Naive B cell (primary cell): Measurements from ENCODE around the gene ITPA. TPM values are rescaled to one million over a fixed set of nuclear protein-coding genes. Genes with fewer than 3 reads are reported as not detected.
A peak's percentile ranks its signal among the peaks of the same experiment; 100 is the strongest.

Experiments
- ATAC-seq, 2 donors: fragments of 150-1000 bp; cut with Tn5 transposase; 2 replicates each; pipeline ENCODE4 v1.10.0; 2021; ENCODE audit warnings: low read depth in 2 of 2, mild to moderate bottlenecking in 2 of 2, moderate library complexity in 2 of 2
- DNase-seq: peaks from one replicate; pipeline ENCODE4 v3.0.0; 2022
- H3K27ac Mint-ChIP-seq, 6 donors: one replicate each; pipeline ENCODE4 v1.8.0; 2020 to 2022; ENCODE audit warnings: mild to moderate bottlenecking in 6 of 6, mixed read lengths in 6 of 6, moderate library complexity in 5 of 6, inconsistent platforms in 2 of 6
- H3K27me3 Mint-ChIP-seq, 3 donors: one replicate each; pipeline ENCODE4 v1.8.0; 2021 to 2022; ENCODE audit warnings: mixed read lengths in 3 of 3, mild to moderate bottlenecking in 1 of 3
- H3K36me3 Mint-ChIP-seq, 2 donors: one replicate each; pipeline ENCODE4 v1.8.0; 2020 to 2022; ENCODE audit warnings: mixed read lengths in 2 of 2, inconsistent platforms in 1 of 2, mild to moderate bottlenecking in 1 of 2
- H3K4me1 Mint-ChIP-seq, 3 donors: one replicate each; pipeline ENCODE4 v1.8.0; 2020 to 2022; ENCODE audit warnings: mixed read lengths in 3 of 3, inconsistent platforms in 1 of 3, mild to moderate bottlenecking in 1 of 3, moderate library complexity in 1 of 3
- H3K4me3 Mint-ChIP-seq, 8 donors: one replicate each; pipeline ENCODE4 v1.8.0; 2020 to 2022; ENCODE audit warnings: mild to moderate bottlenecking in 8 of 8, mixed read lengths in 8 of 8, moderate library complexity in 8 of 8, inconsistent platforms in 2 of 8
- H3K9me3 Mint-ChIP-seq, 7 donors: one replicate each; pipeline ENCODE4 v1.8.0; 2020 to 2022; ENCODE audit warnings: mixed read lengths in 7 of 7, mild to moderate bottlenecking in 5 of 7, inconsistent platforms in 2 of 7, moderate library complexity in 1 of 7
- polyA plus RNA-seq, 6 donors: library from polyadenylated mRNA; unstranded; fragments of 300-500 nt; fragmentation: Illumina TruSeq; gene quantifications; one replicate each; pipeline ENCODE4 v1.2.3, GENCODE V29; 2021; ENCODE audit warnings: low read depth in 6 of 6

The ITPA gene
- polyA plus RNA-seq, 6 donors from 2014 or later = 49.1 to 89.5 (median 75.0) TPM

DNA sequence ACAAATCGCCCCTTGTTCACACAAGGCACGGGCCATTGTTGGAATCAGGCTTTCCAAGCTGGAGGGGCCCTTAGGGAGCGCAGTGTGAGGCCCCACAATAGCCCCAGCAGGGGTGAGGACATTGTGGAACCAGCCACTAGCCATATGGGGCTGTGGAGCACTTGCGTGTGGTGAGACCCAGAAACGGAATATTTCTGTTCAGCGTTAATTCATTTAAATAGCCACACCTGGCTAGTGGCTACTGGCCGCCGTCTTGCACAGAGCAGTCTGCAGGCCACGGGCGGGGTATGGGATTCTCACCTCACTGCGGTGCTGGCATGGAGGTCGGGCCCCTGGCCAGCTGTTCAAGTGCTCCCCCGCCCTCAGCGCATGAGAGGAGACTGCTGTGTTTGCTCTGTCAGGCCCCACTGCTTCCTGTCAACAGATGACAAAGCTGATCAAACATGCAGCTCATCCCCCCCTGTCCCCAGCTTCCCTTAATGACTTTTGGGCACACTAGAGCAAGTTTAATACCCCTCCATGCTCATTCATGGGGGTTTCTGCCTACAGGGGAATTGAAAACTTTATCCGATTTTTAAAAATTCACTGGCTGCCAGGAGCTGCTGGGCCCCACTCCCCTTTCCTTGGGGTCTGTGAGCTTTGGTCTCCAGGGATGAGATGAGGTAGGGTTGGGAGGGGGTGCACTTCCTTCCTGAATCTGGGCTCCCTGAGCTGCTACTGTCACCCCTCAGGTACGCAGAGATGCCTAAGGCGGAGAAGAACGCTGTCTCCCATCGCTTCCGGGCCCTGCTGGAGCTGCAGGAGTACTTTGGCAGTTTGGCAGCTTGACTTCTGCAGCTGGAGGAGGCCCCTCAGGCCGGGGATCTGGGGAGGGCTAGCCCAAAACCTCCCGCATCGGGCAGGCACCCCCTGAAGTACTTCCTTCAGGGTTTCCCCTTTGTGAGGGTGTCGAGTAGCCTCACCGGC is 13.6 kb downstream of the ITPA start:
- peak; percentile 91 for ATAC-seq
- Mint-ChIP-seq H3K4me1 (peaks cover 15 to 28% (median 25%) of the 10 kb centered on the region in 3 donors), H3K27me3 (no peaks in the 10 kb centered on the region), H3K36me3 (peaks cover 0 to 10% of the 10 kb centered on the region in 2 donors), H3K27ac (peak overlapping the region; percentile 39 to 96 (median 85)), H3K9me3 (no peaks in the 10 kb centered on the region), H3K4me3 (peak overlapping the region; percentile 26 to 88 (median 78))
- peak; percentile 66 for DNase-seq

DNA sequence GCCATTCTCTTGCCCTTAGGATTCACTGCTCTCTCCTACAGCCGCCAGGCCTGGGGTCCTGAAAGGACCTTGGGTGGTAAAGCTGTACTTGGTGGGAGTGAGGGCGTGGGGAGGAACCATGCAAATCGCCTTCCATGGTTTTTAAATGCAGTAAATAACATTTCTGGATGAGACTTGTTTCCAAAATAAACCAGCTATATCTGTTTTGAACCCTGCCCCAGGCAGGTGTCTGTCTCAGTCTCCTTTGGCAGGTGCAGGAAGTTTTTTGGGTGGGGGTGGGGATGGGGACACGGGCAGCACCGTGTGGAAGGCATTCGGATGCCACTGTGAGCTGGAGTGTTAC is 14.3 kb downstream of the ITPA start:
- Mint-ChIP-seq H3K36me3 (peaks cover 0 to 10% of the 10 kb centered on the region in 2 donors), H3K9me3 (no peaks in the 10 kb centered on the region), H3K4me3 (peak overlapping the region in 7 of 8 donors; percentile 26 to 88 (median 81)), H3K4me1 (peaks cover 12 to 25% (median 24%) of the 10 kb centered on the region in 3 donors), H3K27ac (peak overlapping the region; percentile 39 to 96 (median 85)), H3K27me3 (no peaks in the 10 kb centered on the region)
- no peak for ATAC-seq
- no peak for DNase-seq

- no peaks in the 10 kb centered on the region for H3K27me3 Mint-ChIP-seq
- H3K4me1 Mint-ChIP-seq = peaks cover 10 to 25% (median 23%) of the 10 kb centered on the region in 3 donors
- no peaks in the 10 kb centered on the region for H3K9me3 Mint-ChIP-seq
- no peak for DNase-seq
- H3K27ac Mint-ChIP-seq = peak overlapping the region in 2 of 6 donors; percentile 79 to 87
- H3K4me3 Mint-ChIP-seq = peak overlapping the region in 6 of 8 donors; percentile 15 to 88 (median 82)
- H3K36me3 Mint-ChIP-seq = peaks cover 0 to 10% of the 10 kb centered on the region in 2 donors
- no peak for ATAC-seq
Measured at GRCh38 chr20:3223994-3224680, 14.8 kb downstream of the ITPA start.

DNA sequence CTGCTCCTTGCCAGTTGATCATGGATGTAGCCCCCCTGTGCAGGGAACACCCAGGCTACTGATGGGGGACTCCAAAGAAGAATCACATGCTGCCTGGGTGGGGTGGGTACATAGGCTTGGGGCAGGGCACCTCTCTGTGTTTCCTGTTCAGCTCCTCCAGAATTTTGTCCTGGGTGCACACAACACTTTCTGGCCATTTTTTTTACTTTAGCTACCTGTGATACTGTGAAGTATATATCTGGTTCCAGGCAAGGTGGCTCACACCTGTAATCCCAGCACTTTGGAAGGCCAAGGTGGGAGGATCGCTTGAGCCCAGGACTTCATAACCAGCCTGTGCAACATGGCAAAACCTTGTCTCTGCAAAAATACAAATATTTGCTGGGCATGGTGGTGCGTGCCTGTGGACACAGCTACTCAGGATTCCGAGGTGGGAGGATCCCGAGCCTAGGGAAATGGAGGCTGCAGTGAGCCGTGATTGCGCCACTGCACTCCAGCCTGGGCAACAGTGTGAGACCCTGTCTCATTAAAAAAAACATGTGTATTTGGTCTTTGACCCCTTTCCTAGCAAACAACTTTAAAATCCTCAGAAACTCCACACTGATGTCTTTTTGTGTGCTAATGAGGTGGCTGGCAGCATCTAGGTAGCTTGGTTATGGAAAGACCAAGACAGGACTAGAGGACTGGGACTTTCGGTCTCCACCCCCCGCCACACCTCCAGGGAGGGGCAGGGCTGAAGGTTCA is 15.6 kb downstream of the ITPA start:
- ATAC-seq (no peak), DNase-seq (no peak)
- Mint-ChIP-seq H3K9me3 (no peaks in the 10 kb centered on the region), H3K4me3 (peak overlapping the region in 1 of 8 donors; percentile 34), H3K27ac (peak overlapping the region in 3 of 6 donors; percentile 37 to 63 (median 54)), H3K27me3 (no peaks in the 10 kb centered on the region), H3K36me3 (peaks cover 0 to 10% of the 10 kb centered on the region in 2 donors), H3K4me1 (peaks cover 10 to 25% (median 23%) of the 10 kb centered on the region in 3 donors)

DNA sequence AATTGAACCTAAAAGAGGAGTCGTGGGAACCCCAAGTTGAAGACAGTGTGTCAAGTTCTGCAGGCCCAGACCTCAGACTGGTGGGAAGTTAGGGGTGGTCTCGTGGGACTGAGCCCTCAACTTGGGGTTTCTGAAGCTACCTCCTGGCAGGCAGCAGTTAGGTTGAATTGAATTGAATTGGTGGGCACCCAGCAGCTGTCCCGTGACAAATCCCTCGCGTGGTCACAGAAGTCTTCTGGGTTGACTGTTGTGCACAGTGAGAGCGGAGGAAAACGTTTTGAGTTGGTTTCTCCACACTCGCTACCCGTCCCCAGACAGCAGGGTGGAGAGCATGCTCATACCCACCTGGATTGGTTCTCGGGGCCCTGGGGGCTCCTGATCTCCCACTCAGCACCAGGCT is 16.8 kb downstream of the ITPA start:
- H3K36me3 Mint-ChIP-seq = peaks cover 0 to 5% of the 10 kb centered on the region in 2 donors
- peaks cover 10 to 23% (median 23%) of the 10 kb centered on the region in 3 donors for H3K4me1 Mint-ChIP-seq
- no peaks in the 10 kb centered on the region for H3K27me3 Mint-ChIP-seq
- no peak for DNase-seq
- no peak for ATAC-seq
- H3K4me3 Mint-ChIP-seq = no peak overlapping the region
- no peaks in the 10 kb centered on the region for H3K9me3 Mint-ChIP-seq
- H3K27ac Mint-ChIP-seq = peak overlapping the region in 3 of 6 donors; percentile 20 to 59 (median 29)

DNA sequence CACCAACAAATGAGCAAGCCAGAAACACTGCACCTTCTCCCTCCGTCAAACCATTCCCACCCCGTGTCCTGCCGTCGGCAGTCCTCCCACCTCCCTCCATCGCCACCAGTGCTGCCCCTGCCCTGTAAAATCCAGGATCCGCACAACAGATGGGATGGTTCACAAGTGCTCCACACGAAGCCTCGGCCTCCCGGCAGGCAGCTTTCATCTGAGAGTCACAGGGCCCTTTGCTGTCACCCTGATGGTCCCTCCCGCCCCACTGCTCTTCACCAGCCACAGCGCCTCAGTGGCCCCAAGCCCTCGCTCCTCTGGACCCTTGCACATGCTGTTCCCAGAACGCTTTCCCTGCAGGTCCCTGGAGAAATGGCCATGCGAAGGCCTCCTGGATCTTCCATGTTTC is 17.6 kb downstream of the ITPA start:
- no peak for ATAC-seq
- no peak for DNase-seq
- H3K9me3 Mint-ChIP-seq = no peaks in the 10 kb centered on the region
- no peak overlapping the region for H3K4me3 Mint-ChIP-seq
- peaks cover 0 to under 1% (median 0%) of the 10 kb centered on the region in 3 donors for H3K27me3 Mint-ChIP-seq
- no peaks in the 10 kb centered on the region for H3K36me3 Mint-ChIP-seq
- H3K27ac Mint-ChIP-seq = peak overlapping the region in 2 of 6 donors; percentile 43 to 53
- H3K4me1 Mint-ChIP-seq = peaks cover 10 to 21% (median 15%) of the 10 kb centered on the region in 3 donors

DNA sequence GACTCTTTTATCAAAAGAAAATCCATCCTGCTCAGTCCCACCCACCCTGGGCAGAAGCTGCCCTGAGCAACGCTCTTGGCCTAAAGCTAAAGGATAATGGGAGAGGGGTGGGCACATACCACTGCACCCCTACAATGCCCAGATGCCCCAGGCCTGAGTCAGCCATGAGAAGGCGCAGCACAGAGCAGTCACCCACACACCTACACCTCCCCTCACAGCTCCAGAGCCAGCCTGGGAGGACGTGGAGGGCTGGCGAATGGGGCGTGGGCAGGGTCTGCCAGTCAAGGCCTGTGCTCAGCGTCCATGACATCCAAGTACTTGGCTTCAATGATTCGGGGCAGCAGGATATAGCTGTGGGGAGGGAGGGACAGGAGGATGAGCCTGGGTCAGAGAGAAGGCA is 18.2 kb downstream of the ITPA start:
- H3K36me3 Mint-ChIP-seq = no peaks in the 10 kb centered on the region

DNA sequence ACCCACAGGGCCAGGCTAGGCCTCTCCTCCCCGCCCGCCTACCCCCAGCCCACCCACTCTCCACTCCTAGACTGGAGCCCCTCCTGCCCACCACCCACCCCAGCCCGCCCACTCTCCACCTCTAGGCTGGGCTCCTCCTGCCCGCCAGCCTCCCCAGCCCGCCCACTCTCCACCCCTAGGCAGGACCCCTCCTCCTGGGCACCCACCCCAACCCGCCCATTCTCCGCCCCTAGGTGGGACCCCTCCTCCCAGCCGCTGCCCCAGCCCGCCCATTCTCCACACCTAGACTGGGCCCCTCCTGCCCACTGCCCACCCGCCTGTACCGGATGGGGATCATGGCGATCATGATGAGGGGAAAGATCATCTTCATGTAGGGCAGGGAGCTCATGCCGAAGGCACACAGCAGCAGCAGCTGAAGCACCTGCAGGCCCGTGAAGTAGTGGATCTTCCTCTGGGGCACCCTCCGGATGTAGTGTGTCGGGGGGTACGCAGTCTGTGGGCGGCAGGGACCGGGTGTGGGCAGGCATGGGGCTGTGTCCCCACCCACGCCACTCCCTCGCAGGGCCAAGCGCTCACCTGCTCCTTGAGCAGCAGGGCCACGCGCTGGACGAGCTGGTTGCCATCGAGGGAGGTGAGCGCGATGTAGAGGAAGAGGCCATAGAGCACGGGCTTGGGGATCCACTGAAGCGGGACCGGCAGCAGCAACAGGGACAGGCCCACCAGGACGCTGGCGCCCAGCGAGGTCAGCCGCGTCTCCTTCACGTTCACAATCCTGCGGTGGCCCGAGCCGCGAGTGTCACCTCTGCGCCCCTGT is 18.8 kb downstream of the ITPA start:
- H3K36me3 Mint-ChIP-seq = no peaks in the 10 kb centered on the region

More for the DNA sequence above, 18.2 kb downstream of the ITPA start:
- Mint-ChIP-seq H3K4me3 (no peak overlapping the region), H3K27ac (no peak overlapping the region), H3K4me1 (peaks cover 10 to 17% (median 12%) of the 10 kb centered on the region in 3 donors), H3K27me3 (peaks cover 0 to 3% (median 0%) of the 10 kb centered on the region in 3 donors), H3K9me3 (no peaks in the 10 kb centered on the region)
- ATAC-seq = no peak
- no peak for DNase-seq

GRCh38 chr20:3228750-3229032 is 19.4 kb downstream of the ITPA start:
- H3K4me3 Mint-ChIP-seq = no peak overlapping the region
- H3K27ac Mint-ChIP-seq = no peak overlapping the region
- peaks cover under 1 to 5% (median under 1%) of the 10 kb centered on the region in 3 donors for H3K4me1 Mint-ChIP-seq
- ATAC-seq (no peak), DNase-seq (no peak)
- H3K27me3 Mint-ChIP-seq = peaks cover 0 to 3% (median 0%) of the 10 kb centered on the region in 3 donors
- no peaks in the 10 kb centered on the region for H3K36me3 Mint-ChIP-seq
- no peaks in the 10 kb centered on the region for H3K9me3 Mint-ChIP-seq

More for the DNA sequence above, 18.8 kb downstream of the ITPA start:
- DNase-seq = no peak
- no peak overlapping the region for H3K27ac Mint-ChIP-seq
- peaks cover 6 to 11% (median 6%) of the 10 kb centered on the region in 3 donors for H3K4me1 Mint-ChIP-seq
- H3K9me3 Mint-ChIP-seq = no peaks in the 10 kb centered on the region
- peaks cover 0 to 3% (median 0%) of the 10 kb centered on the region in 3 donors for H3K27me3 Mint-ChIP-seq
- no peak overlapping the region for H3K4me3 Mint-ChIP-seq
- ATAC-seq = no peak

GRCh38 chr20:3229158-3229557 is 19.9 kb downstream of the ITPA start:
- DNase-seq (no peak), ATAC-seq (no peak)
- Mint-ChIP-seq H3K4me1 (peaks cover 0 to 2% (median 0%) of the 10 kb centered on the region in 3 donors), H3K4me3 (no peak overlapping the region), H3K27ac (no peak overlapping the region), H3K9me3 (no peaks in the 10 kb centered on the region), H3K36me3 (no peaks in the 10 kb centered on the region), H3K27me3 (peaks cover 0 to 3% (median 0%) of the 10 kb centered on the region in 3 donors)

DNA sequence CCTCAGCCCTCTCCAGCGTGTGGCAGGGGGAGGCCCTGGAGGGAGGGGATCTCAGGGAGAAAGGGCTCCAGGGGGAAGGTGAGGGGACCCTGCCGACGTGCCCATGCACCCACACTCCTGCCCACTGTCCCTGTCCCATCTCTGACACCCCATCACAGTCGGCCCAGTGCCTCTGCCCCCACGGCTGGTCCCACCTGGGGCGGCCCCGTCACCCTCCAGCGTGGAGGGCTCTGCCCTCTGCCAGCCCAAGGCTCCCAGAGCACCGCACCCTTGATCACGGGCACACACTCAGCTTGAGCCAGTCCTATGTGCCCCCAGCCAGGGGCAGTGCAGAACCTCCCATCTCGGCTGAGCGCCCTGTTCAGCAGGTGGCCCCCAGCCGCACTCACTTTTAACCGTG is 20.5 kb downstream of the ITPA start:
- H3K4me1 Mint-ChIP-seq = peaks cover 0 to under 1% (median 0%) of the 10 kb centered on the region in 3 donors
- peaks cover 0 to 4% (median 3%) of the 10 kb centered on the region in 3 donors for H3K27me3 Mint-ChIP-seq
- DNase-seq (no peak), ATAC-seq (no peak)
- no peaks in the 10 kb centered on the region for H3K9me3 Mint-ChIP-seq
- no peak overlapping the region for H3K4me3 Mint-ChIP-seq
- H3K27ac Mint-ChIP-seq = no peak overlapping the region
- no peaks in the 10 kb centered on the region for H3K36me3 Mint-ChIP-seq

GRCh38 chr20:3231116-3231515 is 21.8 kb downstream of the ITPA start:
- Mint-ChIP-seq H3K27ac (no peak overlapping the region), H3K36me3 (no peaks in the 10 kb centered on the region), H3K4me1 (no peaks in the 10 kb centered on the region), H3K4me3 (no peak overlapping the region), H3K9me3 (no peaks in the 10 kb centered on the region), H3K27me3 (peaks cover 3 to 18% (median 13%) of the 10 kb centered on the region in 3 donors)
- DNase-seq (no peak), ATAC-seq (no peak)
